Measurements from ENCODE around the gene LDHD.

- no peak for TF ChIP-seq CTCF (conservative IDR thresholded peaks at IDR 0.05; ENCODE audit: low read length)
- TF ChIP-seq EZH2phosphoT487 (IDR thresholded peaks at IDR 0.05; ENCODE audit: borderline replicate concordance) = no peak
Observed at GRCh38 chr16:75118943-75119539, 2.5 kb upstream of the LDHD start.

Data from Loucy (cell line).